Measurements from ENCODE around the gene ENAH.

Gene ENAH

DNA sequence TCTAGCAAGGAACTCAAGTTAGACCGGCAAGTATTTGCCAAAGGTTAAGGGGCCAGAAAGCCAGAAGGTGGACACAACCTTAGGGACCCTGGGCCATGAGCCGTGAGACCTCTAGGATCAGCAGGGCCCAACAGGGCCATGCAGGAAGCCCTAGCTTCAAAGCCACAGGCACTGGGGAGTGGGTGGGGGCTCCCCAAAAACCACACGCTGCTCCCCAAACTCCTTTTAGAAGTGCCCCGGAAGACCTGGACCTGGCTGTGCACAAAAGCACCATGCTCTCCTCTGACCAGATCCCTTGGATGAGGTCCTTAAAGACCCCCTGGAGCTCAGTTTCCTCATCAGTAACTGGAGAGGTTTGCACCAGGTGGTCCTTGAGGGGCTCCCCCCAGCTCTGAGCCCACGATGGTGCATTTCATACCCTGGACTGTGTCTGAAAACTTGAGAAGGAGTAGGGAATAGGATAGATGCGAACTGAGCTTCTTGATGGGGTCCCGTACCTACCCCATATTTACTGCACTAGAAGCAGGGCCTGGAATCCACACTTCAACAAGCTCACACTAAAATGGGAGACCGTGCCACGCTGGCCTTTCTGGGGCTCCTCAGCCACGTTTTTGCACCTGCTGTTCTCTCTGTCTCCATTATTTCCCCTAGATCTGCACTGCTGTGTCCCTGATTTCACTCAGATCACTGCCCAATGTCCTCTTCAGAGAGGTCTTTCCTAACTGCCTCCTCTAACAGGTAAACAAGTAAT, 184.5 kb downstream of the ENAH start:
- Histone ChIP-seq H2AFZ (ENCODE audit: low read length) (no peak overlapping the region), H3K4me2 (ENCODE audit: low read depth, low read length, poor library complexity, severe bottlenecking) (peak overlapping the region; percentile 90), H3K9me3 (ENCODE audit: insufficient read depth, low read depth, low read length) (no peaks in the 10 kb centered on the region), H3K27me3 (ENCODE audit: insufficient read depth, low read length, poor library complexity, severe bottlenecking) (no peaks in the 10 kb centered on the region), H3K9ac (ENCODE audit: low read depth, low read length, poor library complexity, severe bottlenecking) (peak overlapping the region; percentile 88), H3K4me1 (ENCODE audit: insufficient read depth, low read length, poor library complexity, severe bottlenecking) (peaks cover 18% of the 10 kb centered on the region), H3K36me3 (ENCODE audit: insufficient read depth, low read length) (no peaks in the 10 kb centered on the region), H3K9me2 (replicated peaks; ENCODE audit: low read depth, low read length) (no peaks in the 10 kb centered on the region), H3F3A (ENCODE audit: low read depth) (no peaks in the 10 kb centered on the region), H4K20me1 (ENCODE audit: insufficient read depth, low read length, poor library complexity, severe bottlenecking) (no peaks in the 10 kb centered on the region), H3K79me2 (ENCODE audit: insufficient read depth, low read length) (peaks cover 8% of the 10 kb centered on the region; the same call in 1 of the 2 replicates), H3K4me3 (ENCODE audit: low read length, poor library complexity, severe bottlenecking) (peak overlapping the region; percentile 80)
- no peak for TF ChIP-seq EZH2phosphoT487 (IDR thresholded peaks at IDR 0.05; ENCODE audit: borderline replicate concordance)
- no peak for TF ChIP-seq CTCF (conservative IDR thresholded peaks at IDR 0.05; ENCODE audit: low read length)

- H3K4me1 ChIP-seq (ENCODE audit: insufficient read depth, low read length, poor library complexity, severe bottlenecking): peaks cover 18% of the 10 kb centered on the region
- H3K27me3 ChIP-seq (ENCODE audit: insufficient read depth, low read length, poor library complexity, severe bottlenecking): no peaks in the 10 kb centered on the region
- H3K9ac ChIP-seq (ENCODE audit: low read depth, low read length, poor library complexity, severe bottlenecking): peak overlapping the region; percentile 88
- no peaks in the 10 kb centered on the region for H3K9me3 ChIP-seq (ENCODE audit: insufficient read depth, low read depth, low read length)
- H3K36me3 ChIP-seq (ENCODE audit: insufficient read depth, low read length): no peaks in the 10 kb centered on the region
- peaks cover 8% of the 10 kb centered on the region; the same call in 1 of the 2 replicates for H3K79me2 ChIP-seq (ENCODE audit: insufficient read depth, low read length)
- peak overlapping the region; percentile 80 for H3K4me3 ChIP-seq (ENCODE audit: low read length, poor library complexity, severe bottlenecking)
- no peaks in the 10 kb centered on the region for H3K9me2 ChIP-seq (replicated peaks; ENCODE audit: low read depth, low read length)
- H4K20me1 ChIP-seq (ENCODE audit: insufficient read depth, low read length, poor library complexity, severe bottlenecking): no peaks in the 10 kb centered on the region
- TF ChIP-seq EZH2phosphoT487 (IDR thresholded peaks at IDR 0.05; ENCODE audit: borderline replicate concordance): no peak
- no peak for TF ChIP-seq CTCF (conservative IDR thresholded peaks at IDR 0.05; ENCODE audit: low read length)
- H3K4me2 ChIP-seq (ENCODE audit: low read depth, low read length, poor library complexity, severe bottlenecking): peak overlapping the region; percentile 90
- H3F3A ChIP-seq (ENCODE audit: low read depth): no peaks in the 10 kb centered on the region
- peak overlapping the region; percentile 60 for H2AFZ ChIP-seq (ENCODE audit: low read length)
These were observed 185.5 kb downstream of the ENAH start for GRCh38 chr1:225467193-225468020.

DNA sequence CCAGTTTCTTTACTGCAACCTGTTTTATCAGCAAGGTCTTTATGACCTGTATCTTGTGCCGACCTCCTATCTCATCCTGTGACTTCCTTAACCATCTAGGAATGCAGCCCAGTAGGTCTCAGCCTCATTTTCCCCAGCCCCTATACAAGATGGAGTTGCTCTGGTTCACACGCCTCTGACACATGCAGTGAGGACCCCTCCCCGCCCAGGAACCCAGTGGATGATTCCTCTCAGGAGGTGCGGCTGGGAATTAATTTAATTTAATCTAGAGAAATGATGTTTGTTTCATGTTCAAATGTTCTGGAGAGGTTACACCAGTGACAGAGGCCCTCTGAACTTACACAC, 186.1 kb downstream of the ENAH start:
- H3K36me3 ChIP-seq (ENCODE audit: insufficient read depth, low read length): no peaks in the 10 kb centered on the region
- no peaks in the 10 kb centered on the region for H3K9me2 ChIP-seq (replicated peaks; ENCODE audit: low read depth, low read length)
- peaks cover 8% of the 10 kb centered on the region; the same call in 1 of the 2 replicates for H3K79me2 ChIP-seq (ENCODE audit: insufficient read depth, low read length)
- H2AFZ ChIP-seq (ENCODE audit: low read length): 0 out of 2 replicates have a peak overlapping the region, but pooled peaks have one; percentile 60
- no peaks in the 10 kb centered on the region for H4K20me1 ChIP-seq (ENCODE audit: insufficient read depth, low read length, poor library complexity, severe bottlenecking)
- peak overlapping the region; percentile 90 for H3K4me2 ChIP-seq (ENCODE audit: low read depth, low read length, poor library complexity, severe bottlenecking)
- TF ChIP-seq CTCF (conservative IDR thresholded peaks at IDR 0.05; ENCODE audit: low read length) (no peak), EZH2phosphoT487 (IDR thresholded peaks at IDR 0.05; ENCODE audit: borderline replicate concordance) (no peak)
- H3K9ac ChIP-seq (ENCODE audit: low read depth, low read length, poor library complexity, severe bottlenecking): peak overlapping the region; percentile 88
- H3K4me1 ChIP-seq (ENCODE audit: insufficient read depth, low read length, poor library complexity, severe bottlenecking): peaks cover 18% of the 10 kb centered on the region
- H3F3A ChIP-seq (ENCODE audit: low read depth): no peaks in the 10 kb centered on the region
- no peaks in the 10 kb centered on the region for H3K9me3 ChIP-seq (ENCODE audit: insufficient read depth, low read depth, low read length)
- no peaks in the 10 kb centered on the region for H3K27me3 ChIP-seq (ENCODE audit: insufficient read depth, low read length, poor library complexity, severe bottlenecking)
- H3K4me3 ChIP-seq (ENCODE audit: low read length, poor library complexity, severe bottlenecking): peak overlapping the region; percentile 80
